Tibial artery (tissue), 4 donors: ENCODE results near the gene VEPH1.

ENCODE experiments used
- DNase-seq, 2 donors: peaks; one replicate each; pipeline ENCODE4 v3.0.0-alpha.2; 2019
- H3K27ac ChIP-seq, 2 donors: fragments of 200-600 bp; sonication (generic) in 1 of 2; 1 replicate in 1 of 2; 2 replicates in 1 of 2; pipeline ENCODE4 v1.5.1; 2018 to 2019; ENCODE audit warnings: mild to moderate bottlenecking in 1 of 2
- H3K27me3 ChIP-seq, 2 donors: fragments of 200-600 bp; sonication (generic) in 1 of 2; one replicate each; pipeline versions ENCODE4 v1.5.1 to v1.6.0; 2016 to 2019
- H3K36me3 ChIP-seq, 3 donors: fragments of 200-600 bp; sonication (generic) in 2 of 3; one replicate each; pipeline ENCODE4 v1.5.1; 2016 to 2019; ENCODE audit warnings: mild to moderate bottlenecking in 2 of 3
- H3K4me1 ChIP-seq, 4 donors: fragments of 200-600 bp; sonication (generic) in 2 of 4; 1 replicate in 3 of 4; 2 replicates in 1 of 4; pipeline ENCODE4 v1.5.1; 2016 to 2019
- H3K4me3 ChIP-seq, 2 donors: fragments of 200-600 bp; sonication (generic) in 1 of 2; 1 replicate in 1 of 2; 2 replicates in 1 of 2; pipeline ENCODE4 v1.5.1; 2018 to 2019; ENCODE audit warnings: mild to moderate bottlenecking in 2 of 2
- H3K9me3 ChIP-seq, 3 donors: fragments of 200-600 bp; sonication (generic) in 1 of 3; one replicate each; pipeline ENCODE4 v1.5.1; 2016 to 2019
- CTCF ChIP-seq, 2 experiments: fragments of 200-600 bp in 1 of 2; fragments of 450-650 bp in 1 of 2; IDR thresholded peaks; one replicate each; pipeline ENCODE4 v1.5.1; 2017 to 2019; ENCODE audit warnings: antibody characterized with exemption in 2 of 2, mild to moderate bottlenecking in 1 of 2, moderate library complexity in 1 of 2
- intact Hi-C: fragments of 100-400 bp; cut with DNase I; formaldehyde crosslinking; loops from one replicate; pipeline ENCODE4 v1.15.0; 2023; ENCODE audit warnings: low total_unique reads

The VEPH1 gene

DNA sequence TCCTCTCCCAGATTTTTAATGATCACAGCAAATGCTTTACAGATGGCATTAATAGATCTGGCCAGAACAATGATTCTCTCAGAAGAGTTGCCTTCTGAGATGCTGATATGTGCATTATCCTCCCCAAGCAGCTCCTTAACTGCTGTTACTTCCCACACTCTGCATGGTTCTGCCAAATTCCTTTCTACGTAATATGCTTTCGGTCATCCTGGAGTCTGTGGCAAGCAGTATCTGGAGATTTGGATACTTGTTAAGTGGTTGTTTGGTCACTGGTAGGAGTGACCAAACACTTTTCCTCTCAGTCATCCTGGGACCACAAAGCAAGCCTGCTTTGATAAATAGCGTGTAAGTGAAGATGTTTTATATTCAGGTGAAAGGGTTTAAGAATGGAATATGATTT, 272.1 kb downstream of the VEPH1 start:
- Histone ChIP-seq H3K4me3 (no peak overlapping the region), H3K9me3 (no peaks in the 10 kb centered on the region), H3K36me3 (no peaks in the 10 kb centered on the region), H3K27me3 (no peaks in the 10 kb centered on the region), H3K27ac (no peak overlapping the region), H3K4me1 (no peaks in the 10 kb centered on the region)
- no peak for TF ChIP-seq CTCF (IDR thresholded peaks at IDR 0.05)
- intact Hi-C loops = no loop called here
- no peak for DNase-seq

DNA sequence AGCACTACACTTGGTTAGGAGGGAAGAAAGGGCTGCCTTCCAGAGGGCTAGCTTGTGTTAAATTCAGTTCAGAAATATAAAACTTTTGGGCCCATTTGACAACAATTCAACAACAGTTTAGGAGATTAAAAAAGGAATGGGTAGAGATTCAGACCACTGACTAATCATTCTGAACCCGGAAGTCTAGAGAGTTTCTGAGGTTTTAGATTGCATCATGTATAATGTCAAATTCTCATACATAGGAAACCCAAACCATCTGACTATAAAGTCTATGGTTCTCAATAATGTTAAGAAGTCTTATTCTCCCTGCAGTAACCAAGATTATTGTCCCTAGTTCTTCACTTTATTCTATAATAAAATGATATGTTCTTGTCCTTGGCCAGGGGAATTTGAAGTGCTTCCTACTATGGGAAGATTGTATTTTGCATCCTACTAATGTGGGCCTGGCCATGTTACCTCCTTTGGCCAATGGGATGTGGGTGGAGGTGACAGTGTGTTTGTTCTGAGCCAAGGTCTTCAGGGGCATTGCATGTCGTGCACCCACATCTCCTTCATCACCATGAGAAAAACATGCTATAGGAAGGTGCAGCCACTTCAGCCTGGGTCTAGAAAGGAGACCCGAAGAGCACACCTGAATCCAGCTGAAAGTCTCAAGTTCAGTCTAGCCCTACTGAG, 276.9 kb downstream of the VEPH1 start:
- no peak overlapping the region for H3K27ac ChIP-seq
- TF ChIP-seq CTCF (IDR thresholded peaks at IDR 0.05) = no peak
- no peaks in the 10 kb centered on the region for H3K27me3 ChIP-seq
- H3K4me1 ChIP-seq = no peaks in the 10 kb centered on the region
- H3K4me3 ChIP-seq = no peak overlapping the region
- DNase-seq = no peak
- H3K9me3 ChIP-seq = no peaks in the 10 kb centered on the region
- no peaks in the 10 kb centered on the region for H3K36me3 ChIP-seq
- intact Hi-C loops = no loop called here

DNA sequence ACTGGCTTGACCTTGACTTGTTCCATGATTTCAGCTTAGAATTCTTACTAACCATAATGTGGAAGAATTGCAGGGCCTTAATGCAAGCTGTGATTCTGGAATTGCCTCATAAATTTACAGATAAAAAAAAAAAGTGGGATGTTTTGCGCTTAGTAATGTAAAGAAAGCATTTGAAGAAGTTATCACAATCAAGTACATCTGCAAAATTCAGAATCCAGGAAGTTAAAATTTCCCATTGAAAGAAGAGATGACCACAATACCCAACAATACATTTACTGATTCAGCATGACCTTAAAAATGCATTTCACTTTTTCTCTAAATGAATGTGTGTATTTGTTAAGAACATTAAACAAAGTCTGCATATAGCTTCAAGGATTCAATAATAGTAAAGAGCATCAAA, 278.2 kb downstream of the VEPH1 start:
- TF ChIP-seq CTCF (IDR thresholded peaks at IDR 0.05) = no peak
- Histone ChIP-seq H3K27ac (no peak overlapping the region), H3K9me3 (no peaks in the 10 kb centered on the region), H3K4me1 (no peaks in the 10 kb centered on the region), H3K4me3 (no peak overlapping the region), H3K27me3 (no peaks in the 10 kb centered on the region), H3K36me3 (no peaks in the 10 kb centered on the region)
- intact Hi-C loops = no loop called here
- DNase-seq = no peak

DNA sequence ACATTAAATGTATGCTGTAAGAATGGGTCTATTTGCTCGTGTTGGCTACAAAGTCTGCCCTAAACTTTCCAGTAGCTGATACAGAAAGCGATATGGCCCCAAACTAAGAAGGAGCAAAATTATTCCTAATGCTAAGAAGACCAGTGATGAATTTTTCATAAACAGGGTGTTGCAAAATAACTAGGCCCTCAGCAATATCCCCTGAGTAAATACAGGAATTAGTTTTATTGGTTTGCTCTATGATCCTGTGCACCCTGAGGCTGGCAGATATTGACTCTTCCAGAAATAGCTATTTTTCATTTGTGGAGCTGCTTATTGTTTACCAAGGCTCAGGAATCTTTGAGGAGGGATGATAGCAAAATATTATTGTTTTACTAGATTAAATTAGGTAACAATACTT, 282.3 kb downstream of the VEPH1 start:
- Histone ChIP-seq H3K27me3 (no peaks in the 10 kb centered on the region), H3K9me3 (no peaks in the 10 kb centered on the region), H3K4me1 (no peaks in the 10 kb centered on the region), H3K4me3 (no peak overlapping the region), H3K36me3 (no peaks in the 10 kb centered on the region), H3K27ac (no peak overlapping the region)
- intact Hi-C loops = no loop called here
- TF ChIP-seq CTCF (IDR thresholded peaks at IDR 0.05) = no peak
- no peak for DNase-seq

DNA sequence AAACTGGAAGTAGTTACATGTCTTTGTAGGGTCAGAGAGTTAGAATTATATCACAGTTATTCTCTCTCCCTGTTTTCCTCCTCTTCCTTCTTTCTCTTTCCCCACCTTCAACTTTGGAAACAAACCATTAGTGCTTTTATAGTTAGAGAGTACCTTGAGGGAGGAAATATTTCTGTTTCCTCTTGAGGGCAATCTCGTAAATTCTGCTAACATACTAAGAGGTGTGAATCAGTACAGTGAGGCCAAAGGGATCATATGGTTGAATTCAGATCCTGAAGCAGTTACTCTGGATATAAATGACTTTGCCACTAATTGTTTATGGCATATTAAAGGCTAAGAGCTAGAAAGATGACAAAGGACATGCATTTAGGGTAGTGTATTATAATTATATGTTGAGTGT, 283.0 kb downstream of the VEPH1 start:
- TF ChIP-seq CTCF (IDR thresholded peaks at IDR 0.05) = no peak
- H3K36me3 ChIP-seq = no peaks in the 10 kb centered on the region
- H3K4me3 ChIP-seq = no peak overlapping the region
- H3K27ac ChIP-seq = no peak overlapping the region
- no peaks in the 10 kb centered on the region for H3K9me3 ChIP-seq
- intact Hi-C loops = no loop called here
- H3K27me3 ChIP-seq = no peaks in the 10 kb centered on the region
- H3K4me1 ChIP-seq = no peaks in the 10 kb centered on the region
- DNase-seq = no peak

DNA sequence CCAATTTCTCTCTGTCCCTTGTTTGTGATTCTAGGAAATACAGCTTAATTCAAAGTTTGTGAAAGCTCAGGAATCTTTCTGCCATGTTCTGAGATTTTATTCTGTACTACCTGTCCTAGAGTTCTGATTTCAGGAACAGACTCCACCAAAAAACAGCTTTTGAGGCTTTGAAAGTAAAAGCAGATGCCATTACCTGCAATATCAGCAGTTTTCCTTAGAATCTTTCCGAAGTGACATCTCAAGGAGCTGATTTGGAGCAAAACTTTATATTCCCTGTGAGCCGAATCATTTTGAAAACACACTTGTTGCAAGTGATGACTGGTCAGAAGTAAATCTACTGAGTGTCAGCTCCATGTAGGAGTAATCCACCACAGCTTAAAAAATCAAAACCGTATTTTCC, 284.0 kb downstream of the VEPH1 start:
- no peaks in the 10 kb centered on the region for H3K27me3 ChIP-seq
- no peak overlapping the region for H3K27ac ChIP-seq
- intact Hi-C loops = no loop called here
- no peaks in the 10 kb centered on the region for H3K4me1 ChIP-seq
- no peak for DNase-seq
- no peaks in the 10 kb centered on the region for H3K36me3 ChIP-seq
- TF ChIP-seq CTCF (IDR thresholded peaks at IDR 0.05) = no peak
- no peak overlapping the region for H3K4me3 ChIP-seq
- no peaks in the 10 kb centered on the region for H3K9me3 ChIP-seq
